HepG2 (cell line): ENCODE measurements around the gene PLXNB2. TPM values are rescaled to one million over a fixed set of nuclear protein-coding genes. Genes with fewer than 3 reads are reported as not detected.

ENCODE experiments used
- WIZ ChIP-seq: sonication (generic); formaldehyde crosslinking; IDR thresholded peaks from 2 replicates; pipeline ENCODE4 v1.5.1; 2020; ENCODE audit warnings: mild to moderate bottlenecking, missing genetic modification reagents
- ZNF143 ChIP-seq: sonication (generic); formaldehyde crosslinking; IDR thresholded peaks from 2 replicates; pipeline ENCODE4 v1.4.0; 2020; ENCODE audit warnings: missing genetic modification reagents
- polyA plus RNA-seq, 8 experiments: library from polyadenylated mRNA; depleted of rRNA in 3 of 8; stranded (reverse) in 7 of 8; unstranded in 1 of 8; fragments of >200 nt; fragmentation: Illumina TruSeq in 4 of 8; extraction: Trizol in 4 of 8; gene quantifications; 2 replicates each; pipeline versions ENCODE4 v1.2.1 to v1.2.3, GENCODE V29; 2011 to 2016; ENCODE audit warnings: low read depth in 4 of 8, missing spikeins in 1 of 8, mixed read lengths in 1 of 8; ENCODE audit not compliant: insufficient read depth in 1 of 8
- total RNA-seq, 5 experiments: library from RNA; depleted of rRNA; stranded (reverse); fragments of >200 nt; fragmentation: Illumina TruSeq; extraction: Trizol; gene quantifications; 2 replicates each; pipeline ENCODE4 v1.2.3, GENCODE V29; 2016; ENCODE audit warnings: low read depth in 1 of 5
- TF ChIP-seq, protein P1 (sequence below): IDR thresholded peaks from 2 replicates; pipeline ENCODE4 v1.6.1; 2016; ENCODE audit warnings: low read depth, missing genetic modification reagents, missing compliant biosample characterization
- TF ChIP-seq, protein P2 (sequence below): sonication (generic); formaldehyde crosslinking; IDR thresholded peaks from 2 replicates; pipeline ENCODE4 v1.8.0; 2022; ENCODE audit warnings: low read depth, missing genetic modification reagents
- TF ChIP-seq, protein P3 (sequence below): sonication (generic); formaldehyde crosslinking; IDR thresholded peaks from 2 replicates; pipeline ENCODE4 v1.8.1; 2023; ENCODE audit warnings: mild to moderate bottlenecking, inconsistent platforms, moderate library complexity, missing genetic modification reagents, borderline replicate concordance

The PLXNB2 gene
- total and polyA plus RNA-seq, 2 of the 13 experiments (the other 11 are each of a cell fraction or from before 2014, with no cell fraction given): 32.6 to 68.9 TPM

DNA sequence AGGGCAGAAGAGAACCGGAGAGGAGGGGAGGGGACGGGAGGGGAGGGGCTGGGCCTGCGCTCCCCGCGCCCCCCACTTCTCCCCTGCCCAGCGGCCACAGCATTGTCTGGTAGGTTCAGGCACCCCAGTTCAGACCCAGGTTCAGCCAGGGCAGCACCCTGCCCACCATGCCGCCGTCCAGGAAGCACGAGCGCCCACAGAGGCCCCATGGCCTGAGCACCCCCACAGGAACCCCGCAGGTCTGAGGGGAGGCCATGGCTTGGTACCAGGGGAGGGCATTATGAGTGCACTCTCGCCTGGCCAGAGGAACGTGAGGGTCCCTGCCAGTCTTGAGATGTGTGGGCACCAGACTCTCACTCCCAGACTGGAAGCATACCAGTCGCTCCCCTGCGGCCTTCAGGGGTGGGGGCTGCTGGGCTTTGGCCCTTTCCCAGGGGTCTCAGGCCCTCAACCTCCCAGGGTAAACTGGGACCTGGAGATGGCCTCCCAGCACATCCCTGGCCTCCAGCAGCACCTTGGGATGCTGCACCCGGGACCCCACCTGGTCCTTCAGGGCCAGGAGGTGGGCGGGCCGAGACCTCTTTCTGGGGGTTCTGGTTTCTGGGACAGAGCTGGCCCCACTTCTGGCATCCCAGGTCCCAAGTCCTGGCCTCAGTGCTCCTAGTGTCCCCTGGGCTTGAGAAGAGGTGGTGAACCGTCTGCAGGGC lies 597 bp upstream of the PLXNB2 start (continued):
- TF ChIP-seq, protein P1, sequence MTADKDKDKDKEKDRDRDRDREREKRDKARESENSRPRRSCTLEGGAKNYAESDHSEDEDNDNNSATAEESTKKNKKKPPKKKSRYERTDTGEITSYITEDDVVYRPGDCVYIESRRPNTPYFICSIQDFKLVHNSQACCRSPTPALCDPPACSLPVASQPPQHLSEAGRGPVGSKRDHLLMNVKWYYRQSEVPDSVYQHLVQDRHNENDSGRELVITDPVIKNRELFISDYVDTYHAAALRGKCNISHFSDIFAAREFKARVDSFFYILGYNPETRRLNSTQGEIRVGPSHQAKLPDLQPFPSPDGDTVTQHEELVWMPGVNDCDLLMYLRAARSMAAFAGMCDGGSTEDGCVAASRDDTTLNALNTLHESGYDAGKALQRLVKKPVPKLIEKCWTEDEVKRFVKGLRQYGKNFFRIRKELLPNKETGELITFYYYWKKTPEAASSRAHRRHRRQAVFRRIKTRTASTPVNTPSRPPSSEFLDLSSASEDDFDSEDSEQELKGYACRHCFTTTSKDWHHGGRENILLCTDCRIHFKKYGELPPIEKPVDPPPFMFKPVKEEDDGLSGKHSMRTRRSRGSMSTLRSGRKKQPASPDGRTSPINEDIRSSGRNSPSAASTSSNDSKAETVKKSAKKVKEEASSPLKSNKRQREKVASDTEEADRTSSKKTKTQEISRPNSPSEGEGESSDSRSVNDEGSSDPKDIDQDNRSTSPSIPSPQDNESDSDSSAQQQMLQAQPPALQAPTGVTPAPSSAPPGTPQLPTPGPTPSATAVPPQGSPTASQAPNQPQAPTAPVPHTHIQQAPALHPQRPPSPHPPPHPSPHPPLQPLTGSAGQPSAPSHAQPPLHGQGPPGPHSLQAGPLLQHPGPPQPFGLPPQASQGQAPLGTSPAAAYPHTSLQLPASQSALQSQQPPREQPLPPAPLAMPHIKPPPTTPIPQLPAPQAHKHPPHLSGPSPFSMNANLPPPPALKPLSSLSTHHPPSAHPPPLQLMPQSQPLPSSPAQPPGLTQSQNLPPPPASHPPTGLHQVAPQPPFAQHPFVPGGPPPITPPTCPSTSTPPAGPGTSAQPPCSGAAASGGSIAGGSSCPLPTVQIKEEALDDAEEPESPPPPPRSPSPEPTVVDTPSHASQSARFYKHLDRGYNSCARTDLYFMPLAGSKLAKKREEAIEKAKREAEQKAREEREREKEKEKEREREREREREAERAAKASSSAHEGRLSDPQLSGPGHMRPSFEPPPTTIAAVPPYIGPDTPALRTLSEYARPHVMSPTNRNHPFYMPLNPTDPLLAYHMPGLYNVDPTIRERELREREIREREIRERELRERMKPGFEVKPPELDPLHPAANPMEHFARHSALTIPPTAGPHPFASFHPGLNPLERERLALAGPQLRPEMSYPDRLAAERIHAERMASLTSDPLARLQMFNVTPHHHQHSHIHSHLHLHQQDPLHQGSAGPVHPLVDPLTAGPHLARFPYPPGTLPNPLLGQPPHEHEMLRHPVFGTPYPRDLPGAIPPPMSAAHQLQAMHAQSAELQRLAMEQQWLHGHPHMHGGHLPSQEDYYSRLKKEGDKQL (CRISPR knock-in tag): no peak
- TF ChIP-seq WIZ (CRISPR knock-in tag) (no peak), ZNF143 (CRISPR knock-in tag) (no peak)
- TF ChIP-seq, protein P2, sequence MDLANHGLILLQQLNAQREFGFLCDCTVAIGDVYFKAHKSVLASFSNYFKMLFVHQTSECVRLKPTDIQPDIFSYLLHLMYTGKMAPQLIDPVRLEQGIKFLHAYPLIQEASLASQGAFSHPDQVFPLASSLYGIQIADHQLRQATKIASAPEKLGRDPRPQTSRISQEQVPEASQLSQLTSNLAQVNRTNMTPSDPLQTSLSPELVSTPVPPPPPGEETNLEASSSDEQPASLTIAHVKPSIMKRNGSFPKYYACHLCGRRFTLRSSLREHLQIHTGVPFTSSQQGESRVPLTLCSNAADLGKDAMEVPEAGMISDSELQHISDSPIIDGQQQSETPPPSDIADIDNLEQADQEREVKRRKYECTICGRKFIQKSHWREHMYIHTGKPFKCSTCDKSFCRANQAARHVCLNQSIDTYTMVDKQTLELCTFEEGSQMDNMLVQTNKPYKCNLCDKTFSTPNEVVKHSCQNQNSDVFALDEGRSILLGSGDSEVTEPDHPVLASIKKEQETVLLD (CRISPR knock-in tag): no peak
- TF ChIP-seq, protein P3, sequence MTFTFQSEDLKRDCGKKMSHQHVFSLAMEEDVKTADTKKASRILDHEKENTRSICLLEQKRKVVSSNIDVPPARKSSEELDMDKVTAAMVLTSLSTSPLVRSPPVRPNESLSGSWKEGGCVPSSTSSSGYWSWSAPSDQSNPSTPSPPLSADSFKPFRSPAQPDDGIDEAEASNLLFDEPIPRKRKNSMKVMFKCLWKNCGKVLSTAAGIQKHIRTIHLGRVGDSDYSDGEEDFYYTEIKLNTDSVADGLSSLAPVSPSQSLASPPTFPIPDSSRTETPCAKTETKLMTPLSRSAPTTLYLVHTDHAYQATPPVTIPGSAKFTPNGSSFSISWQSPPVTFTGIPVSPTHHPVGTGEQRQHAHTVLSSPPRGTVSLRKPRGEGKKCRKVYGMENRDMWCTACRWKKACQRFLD (CRISPR knock-in tag): no peak
